OCI-LY7 (cell line): ENCODE measurements around the gene FSD2. TPM values are rescaled to one million over a fixed set of nuclear protein-coding genes. Genes with fewer than 3 reads are reported as not detected.

Experiments used
- BruUV-seq: library from RNA; stranded (reverse); fragments of 400-500 nt; replicated peaks from 2 replicates; lab custom pipeline; 2021; lab: Mats Ljungman, UMichigan
- CTCF ChIA-PET: fragments of 300-600 bp; sonication (Branson Sonifier 250); formaldehyde crosslinking; loops from one replicate; lab custom pipeline; 2022; ENCODE audit warnings: antibody characterized with exemption; ENCODE audit not compliant: unreplicated experiment; lab: Charles Lee
- POLR2A ChIA-PET: fragments of 300-600 bp; sonication (Branson Sonifier 250); formaldehyde crosslinking; loops from one replicate; lab custom pipeline; 2022; ENCODE audit warnings: antibody characterized with exemption; lab: Charles Lee
- DNase-seq: peaks from one replicate; pipeline ENCODE4 v3.0.0-alpha.2; 2015; ENCODE audit warnings: low spot score
- H2AFZ ChIP-seq: fragments of 200-600 bp; sonication (generic), shearing (Covaris generic); 2 replicates; pipeline ENCODE4 v1.6.1; 2014; ENCODE audit warnings: mild to moderate bottlenecking, antibody characterized with exemption, low read length, moderate library complexity
- H3K27ac ChIP-seq: fragments of 200-600 bp; sonication (generic); 2 replicates; pipeline ENCODE4 v1.5.1; 2014; ENCODE audit warnings: mixed run types, low read depth, mild to moderate bottlenecking, moderate library complexity, low read length, inconsistent platforms; ENCODE audit not compliant: poor library complexity, severe bottlenecking
- H3K36me3 ChIP-seq: fragments of 200-600 bp; sonication (generic); 2 replicates; pipeline ENCODE4 v1.6.1; 2014; ENCODE audit warnings: mild to moderate bottlenecking, antibody characterized with exemption, low read length, moderate library complexity, mixed read lengths; ENCODE audit not compliant: insufficient read depth
- H3K4me1 ChIP-seq: fragments of 200-600 bp; sonication (generic); 2 replicates; pipeline ENCODE4 v1.5.1; 2014; ENCODE audit warnings: mild to moderate bottlenecking, low read length; ENCODE audit not compliant: insufficient read depth, poor library complexity, severe bottlenecking
- H3K4me2 ChIP-seq: fragments of 200-600 bp; sonication (generic); 2 replicates; pipeline ENCODE4 v1.6.1; 2014; ENCODE audit warnings: mild to moderate bottlenecking, low read length
- H3K4me3 ChIP-seq: fragments of 200-600 bp; sonication (generic); 2 replicates; pipeline ENCODE4 v1.5.1; 2014; ENCODE audit warnings: mild to moderate bottlenecking, low read depth, low read length; ENCODE audit not compliant: poor library complexity, severe bottlenecking
- H3K79me2 ChIP-seq: fragments of 200-600 bp; sonication (generic); 2 replicates; pipeline ENCODE4 v1.6.1; 2016; ENCODE audit warnings: low read depth, mild to moderate bottlenecking, low read length, moderate library complexity, mixed read lengths; ENCODE audit not compliant: insufficient read depth
- H3K9me2 ChIP-seq: fragments of 200-600 bp; sonication (generic); 2 replicates; pipeline ENCODE4 v1.6.1; 2016; ENCODE audit warnings: mild to moderate bottlenecking, low read length, mixed read lengths; ENCODE audit not compliant: insufficient read depth
- H3K9me3 ChIP-seq: fragments of 200-600 bp; sonication (generic); 2 replicates; pipeline ENCODE4 v1.6.1; 2014; ENCODE audit warnings: mild to moderate bottlenecking, mixed run types, low read length, mixed read lengths
- H4K20me1 ChIP-seq: fragments of 200-600 bp; sonication (generic); 2 replicates; pipeline ENCODE4 v1.6.1; 2014; ENCODE audit warnings: mild to moderate bottlenecking, antibody characterized with exemption, low read length, moderate library complexity, mixed read lengths; ENCODE audit not compliant: insufficient read depth
- EZH2phosphoT487 ChIP-seq: fragments of 200-600 bp; sonication (generic); IDR thresholded peaks from 2 replicates; pipeline ENCODE4 v1.6.1; 2018; ENCODE audit warnings: low read depth, borderline replicate concordance, mild to moderate bottlenecking, mixed run types, antibody characterized with exemption, low read length, moderate library complexity, mixed read lengths
- intact Hi-C: fragments of 100-400 bp; cut with micrococcal nuclease; formaldehyde crosslinking; loops from one replicate; pipeline ENCODE4 v1.10.0; 2022; ENCODE audit not compliant: unreplicated experiment
- total RNA-seq, 2 experiments: library from RNA; depleted of rRNA in 1 of 2; stranded (reverse); fragments of >200 nt in 1 of 2; shearing (Covaris generic) in 1 of 2; gene quantifications; 2 replicates each; pipeline ENCODE4 v1.2.3, GENCODE V29; 2014 to 2022
- TF ChIP-seq, protein P1 (sequence below): fragments of 200-600 bp; sonication (generic); conservative IDR thresholded peaks from 2 replicates; pipeline ENCODE4 v1.5.1; 2014; ENCODE audit warnings: mild to moderate bottlenecking, antibody characterized with exemption, low read length, moderate library complexity, mixed read lengths

The FSD2 gene
- total RNA-seq, 2 experiments from 2014 or later, result 0.32 to 0.92 TPM

DNA sequence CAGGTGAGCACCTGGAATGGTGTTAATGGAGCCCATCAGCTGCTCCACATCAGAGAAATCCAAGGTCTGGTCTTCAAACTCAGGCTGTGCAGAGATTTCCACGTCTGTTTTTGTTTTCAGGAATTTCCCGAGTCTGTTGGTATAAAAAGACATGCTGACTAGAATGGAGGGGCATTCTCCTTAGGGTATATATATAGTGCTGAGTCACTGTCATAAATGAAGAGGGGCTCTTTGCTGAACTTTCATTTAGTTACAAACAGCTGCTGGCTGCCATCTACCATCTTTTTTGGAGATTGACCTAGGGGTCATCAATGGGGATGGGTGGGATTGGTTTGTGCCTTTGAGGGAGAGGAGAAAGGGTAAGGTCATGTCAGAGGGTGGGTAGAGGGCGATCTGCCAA is 27.1 kb downstream of the FSD2 start:
- Histone ChIP-seq H3K4me1 (no peaks in the 10 kb centered on the region), H3K4me3 (no peak overlapping the region), H2AFZ (no peak overlapping the region), H3K36me3 (no peaks in the 10 kb centered on the region), H3K9me3 (no peaks in the 10 kb centered on the region; the same call in 1 of the 2 replicates), H4K20me1 (no peaks in the 10 kb centered on the region), H3K79me2 (no peaks in the 10 kb centered on the region), H3K9me2 (no peaks in the 10 kb centered on the region), H3K27ac (no peak overlapping the region), H3K4me2 (no peak overlapping the region)
- POLR2A ChIA-PET, result interaction anchor here (0.7 kb wide), 1 partner anchor 13 kb away, joined by 5 read pairs; no protein-coding TSS in a partner anchor
- CTCF ChIA-PET, result no interaction called here
- intact Hi-C loops, result no loop called here
- no peak for DNase-seq
- no TSS peak for BruUV-seq
- TF ChIP-seq, protein P1, sequence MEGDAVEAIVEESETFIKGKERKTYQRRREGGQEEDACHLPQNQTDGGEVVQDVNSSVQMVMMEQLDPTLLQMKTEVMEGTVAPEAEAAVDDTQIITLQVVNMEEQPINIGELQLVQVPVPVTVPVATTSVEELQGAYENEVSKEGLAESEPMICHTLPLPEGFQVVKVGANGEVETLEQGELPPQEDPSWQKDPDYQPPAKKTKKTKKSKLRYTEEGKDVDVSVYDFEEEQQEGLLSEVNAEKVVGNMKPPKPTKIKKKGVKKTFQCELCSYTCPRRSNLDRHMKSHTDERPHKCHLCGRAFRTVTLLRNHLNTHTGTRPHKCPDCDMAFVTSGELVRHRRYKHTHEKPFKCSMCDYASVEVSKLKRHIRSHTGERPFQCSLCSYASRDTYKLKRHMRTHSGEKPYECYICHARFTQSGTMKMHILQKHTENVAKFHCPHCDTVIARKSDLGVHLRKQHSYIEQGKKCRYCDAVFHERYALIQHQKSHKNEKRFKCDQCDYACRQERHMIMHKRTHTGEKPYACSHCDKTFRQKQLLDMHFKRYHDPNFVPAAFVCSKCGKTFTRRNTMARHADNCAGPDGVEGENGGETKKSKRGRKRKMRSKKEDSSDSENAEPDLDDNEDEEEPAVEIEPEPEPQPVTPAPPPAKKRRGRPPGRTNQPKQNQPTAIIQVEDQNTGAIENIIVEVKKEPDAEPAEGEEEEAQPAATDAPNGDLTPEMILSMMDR, result no peak

DNA sequence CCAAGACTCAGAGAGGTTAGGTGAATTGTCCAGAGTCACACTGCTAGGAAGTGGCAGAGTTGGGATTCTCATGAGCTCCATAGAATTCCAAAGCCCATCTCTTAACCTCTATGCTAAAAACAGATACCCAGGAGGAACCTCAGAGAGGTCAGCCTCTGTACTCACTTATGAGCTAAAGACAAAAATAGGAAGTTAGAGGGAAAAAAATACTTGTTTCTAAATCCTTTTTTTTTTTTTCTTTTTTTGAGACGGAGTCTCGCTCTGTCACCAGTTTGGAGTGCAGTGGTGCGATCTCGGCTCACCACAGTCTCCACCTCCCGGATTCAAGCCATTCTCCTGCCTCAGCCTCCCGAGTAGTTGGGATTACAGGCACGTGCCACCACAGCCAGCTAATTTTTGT is 31.4 kb downstream of the FSD2 start:
- POLR2A ChIA-PET, result interaction anchor here (0.7 kb wide), 1 partner anchor 169 kb away, joined by 3 read pairs; no protein-coding TSS in a partner anchor

More for the DNA sequence above, 31.4 kb downstream of the FSD2 start:
- Histone ChIP-seq H3K9me3 (no peaks in the 10 kb centered on the region; the same call in 1 of the 2 replicates), H3K4me1 (no peaks in the 10 kb centered on the region), H3K9me2 (no peaks in the 10 kb centered on the region), H3K4me3 (no peak overlapping the region), H3K36me3 (no peaks in the 10 kb centered on the region), H3K4me2 (no peak overlapping the region), H3K79me2 (no peaks in the 10 kb centered on the region), H2AFZ (no peak overlapping the region), H3K27ac (no peak overlapping the region), H4K20me1 (no peaks in the 10 kb centered on the region)
- CTCF ChIA-PET, result no interaction called here
- intact Hi-C loops, result no loop called here
- BruUV-seq, result no TSS peak
- no peak for DNase-seq
- TF ChIP-seq, protein P1, result no peak
- no peak for TF ChIP-seq EZH2phosphoT487
